Measurements from ENCODE around the gene IMMP2L. TPM values are rescaled to one million over a fixed set of nuclear protein-coding genes. Genes with fewer than 3 reads are reported as not detected.
"Not testable (repeated sequence)": the region's sequence is repeated elsewhere in the genome, so short reads cannot be mapped to it uniquely, and the experiment has no call there.

IMMP2L gene
- total RNA-seq, 1 experiment from 2014 or later, result 226 TPM

DNA sequence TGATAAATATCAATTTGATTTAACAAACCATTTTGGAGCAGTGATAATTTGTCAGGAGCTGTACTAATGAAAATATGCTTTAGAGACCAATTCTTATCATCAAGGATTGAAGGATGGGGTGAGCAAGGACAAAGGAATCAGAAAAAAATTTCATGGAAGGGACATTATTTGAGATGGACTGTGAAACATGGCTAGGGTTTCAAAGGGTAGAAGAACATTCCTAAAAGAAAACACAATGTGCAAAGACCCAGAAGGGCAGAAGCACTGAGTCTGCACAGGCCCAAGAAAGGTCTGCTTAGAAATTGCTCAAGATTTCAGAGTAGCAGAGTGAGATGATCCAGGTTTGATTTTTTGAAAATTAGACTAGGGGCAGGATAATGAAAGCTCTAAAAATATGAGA is 296.9 kb downstream of the IMMP2L start:
- in situ Hi-C loops (cut with HindIII; ENCODE audit: low pct_unique_long_range_greater_than_20kb, low sequenced_read_pairs), result no loop called here
- DNase-seq (ENCODE audit: low read depth), result no peak

DNA sequence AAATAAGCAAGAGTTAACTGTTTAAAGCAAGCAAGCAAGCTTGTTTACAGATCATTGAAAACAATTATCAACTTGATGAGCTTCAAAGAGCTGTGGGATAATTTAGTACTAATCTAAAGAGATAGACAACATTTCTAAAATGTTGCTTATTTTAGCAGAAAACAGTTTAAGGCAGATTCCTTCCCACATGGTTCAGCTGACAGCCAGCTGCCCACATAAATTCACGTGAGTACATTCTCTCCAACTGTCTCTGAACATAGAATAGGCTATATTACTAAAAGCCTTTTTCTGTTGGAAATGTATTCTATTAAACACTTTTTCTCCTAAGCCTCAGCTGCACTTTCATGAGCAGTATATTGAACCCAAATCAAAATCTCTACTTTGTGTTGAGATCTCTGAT is 297.3 kb downstream of the IMMP2L start:
- in situ Hi-C loops (cut with HindIII; ENCODE audit: low pct_unique_long_range_greater_than_20kb, low sequenced_read_pairs), result no loop called here
- DNase-seq (ENCODE audit: low read depth), result no peak

DNA sequence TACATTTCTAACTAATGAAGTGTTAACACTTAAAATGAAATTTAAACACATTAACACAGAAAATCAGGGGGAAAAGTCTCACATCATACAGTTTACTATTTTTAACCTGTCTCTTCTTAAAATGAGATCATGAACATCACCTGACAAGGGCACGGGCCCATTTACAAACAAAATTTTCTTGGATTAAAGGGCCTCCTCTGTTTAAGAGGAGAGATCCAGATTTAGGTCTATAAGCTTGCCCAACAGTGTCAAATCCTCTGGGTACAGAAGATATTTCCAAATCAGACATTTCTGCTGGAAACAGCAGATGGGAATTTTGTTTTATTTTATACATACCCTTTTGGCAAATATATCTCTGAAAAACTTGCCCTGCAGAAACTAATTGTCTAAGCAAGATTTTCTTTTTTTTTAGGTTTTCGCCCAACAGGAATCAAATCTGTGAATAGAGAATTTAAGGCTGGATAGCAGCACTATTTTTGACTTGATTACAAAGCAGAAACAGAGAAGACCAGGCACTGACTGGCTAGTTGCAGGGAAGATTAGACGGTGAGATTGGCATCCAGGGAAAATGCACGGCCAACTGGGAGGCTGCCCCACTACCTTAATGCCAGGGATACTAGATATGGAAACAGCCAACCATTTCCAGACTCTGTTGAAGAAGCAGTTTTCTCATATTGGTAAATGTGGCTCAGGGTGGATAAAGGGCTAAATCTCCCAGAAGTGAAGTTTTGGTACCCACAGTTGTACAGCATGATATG is 298.0 kb downstream of the IMMP2L start:
- in situ Hi-C loops (cut with HindIII; ENCODE audit: low pct_unique_long_range_greater_than_20kb, low sequenced_read_pairs), result no loop called here
- DNase-seq (ENCODE audit: low read depth), result no peak

DNA sequence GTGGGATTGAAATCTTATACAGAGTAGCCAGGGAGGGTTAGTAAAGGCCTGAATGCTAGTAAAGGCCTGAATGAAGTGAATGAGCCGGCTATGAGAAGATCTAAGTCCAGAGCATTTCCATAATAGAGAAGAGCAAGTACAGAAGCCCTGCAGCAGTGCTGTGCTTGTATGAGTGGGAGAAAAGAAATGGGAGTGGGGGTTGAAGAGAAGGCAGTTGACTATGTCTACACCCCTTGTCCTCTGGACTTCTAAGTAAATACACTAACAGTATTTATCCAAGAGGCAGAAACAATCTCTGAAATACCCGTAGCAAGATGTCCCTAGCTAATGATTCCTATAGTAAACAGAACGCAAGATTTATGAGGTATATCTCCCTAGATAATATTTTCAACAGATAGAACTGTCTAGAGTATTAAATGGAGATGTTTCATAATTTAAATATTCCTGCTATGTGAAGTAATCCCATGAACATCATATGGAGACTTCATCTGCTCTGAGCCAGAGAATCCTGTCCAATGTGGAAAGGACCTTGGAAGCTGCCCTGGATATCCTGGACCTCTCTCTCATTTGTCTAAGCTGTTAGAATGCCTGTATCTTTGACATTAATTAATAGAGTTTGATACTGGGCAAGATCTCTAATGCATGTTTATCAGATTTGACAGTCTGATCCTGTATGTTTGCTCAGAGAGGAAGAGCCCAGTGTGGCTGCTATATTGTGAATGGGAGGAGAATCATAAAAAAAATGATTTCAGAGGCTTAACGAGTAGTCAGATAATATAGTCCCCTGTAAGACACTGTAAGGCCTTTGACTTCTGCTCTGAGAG is 299.8 kb downstream of the IMMP2L start:
- no peak for DNase-seq (ENCODE audit: low read depth)
- in situ Hi-C loops (cut with HindIII; ENCODE audit: low pct_unique_long_range_greater_than_20kb, low sequenced_read_pairs), result no loop called here

DNA sequence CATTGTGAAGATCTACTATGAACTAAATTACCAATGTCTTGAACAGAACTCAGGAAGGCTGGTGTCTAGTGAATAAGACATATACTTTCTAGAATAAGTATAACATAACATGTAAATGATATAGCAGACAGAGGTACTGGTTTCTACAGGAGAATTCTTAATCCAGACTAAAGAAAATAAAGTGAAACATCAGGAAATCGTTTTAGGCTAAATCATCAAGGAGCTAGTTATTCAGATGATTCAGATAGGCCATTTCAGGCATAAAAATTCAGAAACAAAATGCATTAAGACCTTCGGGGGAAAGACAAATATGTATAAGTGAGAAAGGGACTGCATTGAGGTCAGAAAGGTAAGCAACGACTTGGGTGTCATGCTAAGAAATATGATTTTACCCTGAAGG is 300.8 kb downstream of the IMMP2L start:
- no peak for DNase-seq (ENCODE audit: low read depth)
- in situ Hi-C loops (cut with HindIII; ENCODE audit: low pct_unique_long_range_greater_than_20kb, low sequenced_read_pairs), result no loop called here

DNA sequence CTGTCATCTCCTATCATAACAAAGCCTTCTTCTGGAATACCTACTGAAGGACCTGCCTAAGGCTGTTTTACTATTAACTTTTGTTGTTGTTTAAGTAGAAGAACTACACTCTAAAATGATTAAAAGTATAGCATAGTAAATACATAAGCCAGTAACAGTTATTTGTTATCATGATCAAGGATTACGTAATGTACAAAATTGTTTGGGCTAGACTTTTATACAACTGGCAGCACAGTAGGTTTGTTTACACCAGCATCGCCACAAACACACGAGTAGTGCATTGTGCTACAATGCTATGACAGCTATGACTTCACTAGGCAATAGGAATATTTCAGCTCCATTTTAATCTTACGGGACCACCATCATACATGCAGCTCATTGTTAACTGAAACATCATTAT is 302.3 kb downstream of the IMMP2L start:
- in situ Hi-C loops (cut with HindIII; ENCODE audit: low pct_unique_long_range_greater_than_20kb, low sequenced_read_pairs), result no loop called here
- no peak for DNase-seq (ENCODE audit: low read depth)

DNA sequence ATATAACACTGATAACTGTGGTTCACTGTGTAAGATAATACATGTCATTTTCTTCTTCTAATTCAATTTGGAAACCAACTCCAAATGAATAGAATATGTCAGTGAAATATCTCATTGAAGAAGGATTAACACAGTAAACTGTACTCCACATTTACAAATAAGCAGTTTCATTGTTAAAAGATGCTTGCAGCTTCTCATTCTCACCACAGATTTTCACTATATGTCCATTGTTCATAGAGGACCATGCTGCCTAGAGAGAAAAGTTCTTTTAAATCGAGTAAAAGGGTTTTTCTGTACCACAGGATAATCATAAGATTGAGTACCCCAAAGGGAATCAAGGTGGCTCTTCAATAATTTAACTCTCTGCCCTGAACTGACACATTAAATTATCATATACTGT is 305.9 kb downstream of the IMMP2L start:
- in situ Hi-C loops (cut with HindIII; ENCODE audit: low pct_unique_long_range_greater_than_20kb, low sequenced_read_pairs), result no loop called here

DNA sequence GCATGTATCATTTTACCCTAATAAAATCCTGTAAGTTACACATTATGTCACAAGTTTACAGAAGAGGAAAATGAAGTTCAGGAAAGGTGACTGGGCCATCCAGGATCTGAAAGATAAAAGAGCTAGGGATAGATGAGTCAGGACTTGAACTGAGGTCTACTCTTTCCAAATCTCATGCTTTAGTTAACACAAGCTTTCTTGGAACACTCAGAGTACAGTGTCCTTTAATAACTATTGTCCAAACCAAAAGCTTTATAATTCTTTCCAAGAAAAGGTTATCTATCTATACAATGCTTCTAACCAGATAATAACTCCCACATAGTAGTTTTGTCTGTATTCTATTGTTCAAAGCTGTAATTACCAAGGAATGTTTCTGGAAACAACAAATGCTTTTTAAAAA is 306.7 kb downstream of the IMMP2L start:
- no peak for DNase-seq (ENCODE audit: low read depth)
- in situ Hi-C loops (cut with HindIII; ENCODE audit: low pct_unique_long_range_greater_than_20kb, low sequenced_read_pairs), result no loop called here

More for the DNA sequence above, 305.9 kb downstream of the IMMP2L start:
- no peak for DNase-seq (ENCODE audit: low read depth)

DNA sequence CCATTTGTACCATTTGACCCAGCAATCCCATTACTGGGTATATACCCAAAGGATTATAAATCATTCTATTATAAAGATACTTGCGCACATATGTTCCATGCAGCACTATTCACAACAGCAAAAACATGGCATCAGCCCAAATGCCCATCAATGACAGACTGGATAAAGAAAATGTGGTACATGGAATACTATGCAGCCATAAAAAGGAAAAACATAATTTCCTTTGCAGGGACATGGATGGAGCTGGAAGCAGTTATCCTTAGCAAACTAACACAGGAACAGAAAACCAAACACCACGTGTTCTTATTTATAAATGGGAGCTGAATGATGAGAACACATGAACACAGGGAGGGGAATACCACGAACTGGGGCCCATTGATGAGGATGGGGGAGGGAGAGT is 310.9 kb downstream of the IMMP2L start:
- in situ Hi-C loops (cut with HindIII; ENCODE audit: low pct_unique_long_range_greater_than_20kb, low sequenced_read_pairs); DNase-seq (ENCODE audit: low read depth): not testable (repeated sequence)

DNA sequence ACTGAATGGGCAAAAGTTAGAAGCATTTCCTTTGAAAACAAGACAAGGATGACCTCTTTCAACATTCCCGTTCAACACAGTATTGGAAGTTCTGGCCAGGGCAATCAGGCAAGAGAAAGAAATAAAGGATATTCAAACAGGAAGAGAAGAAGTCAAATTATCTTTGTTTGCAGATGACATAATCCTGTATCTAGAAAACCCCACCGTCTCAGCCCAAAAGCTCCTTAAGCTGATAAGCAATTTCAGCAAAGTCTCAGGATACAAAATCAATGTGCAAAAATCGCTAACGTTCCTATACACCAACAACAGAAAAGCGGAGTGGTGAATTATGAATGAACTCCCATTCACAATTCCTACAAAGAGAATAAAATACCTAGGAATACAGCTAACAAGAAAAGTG is 312.5 kb downstream of the IMMP2L start:
- in situ Hi-C loops (cut with HindIII; ENCODE audit: low pct_unique_long_range_greater_than_20kb, low sequenced_read_pairs); DNase-seq (ENCODE audit: low read depth): not testable (repeated sequence)

DNA sequence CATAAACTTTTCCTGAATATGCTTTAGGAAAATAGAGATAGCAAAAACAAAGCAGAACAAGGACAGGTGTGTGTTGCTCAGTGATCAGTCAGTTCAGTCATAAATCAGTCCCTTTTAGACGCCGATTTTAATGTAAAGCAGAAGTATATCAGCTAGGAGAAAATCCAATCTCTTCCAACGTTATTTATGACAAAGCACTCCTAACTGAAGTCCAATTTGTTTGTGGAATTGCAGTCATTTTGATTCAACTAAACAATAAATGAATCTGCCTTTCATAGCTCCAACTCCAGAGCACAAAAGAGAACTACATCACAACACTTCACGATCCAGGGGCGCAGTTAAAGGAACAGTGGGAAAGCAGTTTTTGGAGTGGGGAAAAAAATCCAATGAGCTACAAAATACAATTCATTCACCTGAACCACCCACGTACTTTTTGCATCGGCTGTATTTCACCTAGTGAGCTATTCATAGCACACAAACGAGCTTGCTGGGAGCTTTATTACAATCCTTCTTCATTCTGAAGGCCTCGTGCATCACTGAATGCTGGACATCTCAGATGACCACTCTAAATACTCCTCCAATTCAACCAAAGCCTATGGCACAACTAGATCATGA is 320.0 kb downstream of the IMMP2L start:
- no peak for DNase-seq (ENCODE audit: low read depth)
- in situ Hi-C loops (cut with HindIII; ENCODE audit: low pct_unique_long_range_greater_than_20kb, low sequenced_read_pairs), result no loop called here

DNA sequence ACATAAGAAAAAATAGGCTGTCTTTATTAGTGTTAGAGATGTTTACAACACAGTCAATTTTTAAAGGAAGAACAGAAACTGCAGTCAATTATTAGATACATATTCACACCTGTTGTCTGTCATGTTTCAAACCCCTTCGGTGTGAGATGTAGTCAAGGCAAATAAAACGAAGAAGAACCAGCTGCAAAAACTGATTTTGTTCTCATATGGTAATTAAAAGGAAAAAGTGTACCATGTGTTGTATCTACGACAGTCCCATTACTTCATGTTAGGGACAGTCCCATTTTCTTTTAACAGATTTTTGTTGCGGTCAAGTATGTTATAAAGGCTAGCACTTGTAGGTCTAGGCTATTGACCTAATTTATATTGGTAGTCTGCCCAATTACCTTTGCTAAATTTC is 321.9 kb downstream of the IMMP2L start:
- DNase-seq (ENCODE audit: low read depth), result no peak
- in situ Hi-C loops (cut with HindIII; ENCODE audit: low pct_unique_long_range_greater_than_20kb, low sequenced_read_pairs), result no loop called here

DNA sequence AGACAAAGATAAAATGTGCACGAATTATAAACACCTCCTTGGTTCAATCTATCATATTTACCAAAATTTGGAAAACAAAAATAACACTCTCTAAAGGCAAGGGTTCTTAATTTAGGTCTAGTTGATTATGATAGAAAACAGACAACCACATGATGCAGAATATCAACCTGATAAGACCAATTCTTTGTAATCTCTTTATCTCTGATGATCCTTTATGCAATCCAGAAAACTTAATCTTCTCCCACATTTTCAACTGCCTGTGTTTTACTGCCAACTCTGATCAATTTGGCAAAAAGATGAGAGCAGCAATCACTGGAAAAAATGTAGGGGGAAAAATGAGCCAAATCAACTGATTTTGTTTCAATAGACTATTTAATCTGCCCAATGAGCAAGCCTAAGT is 322.9 kb downstream of the IMMP2L start:
- no peak for DNase-seq (ENCODE audit: low read depth)
- in situ Hi-C loops (cut with HindIII; ENCODE audit: low pct_unique_long_range_greater_than_20kb, low sequenced_read_pairs), result no loop called here

DNA sequence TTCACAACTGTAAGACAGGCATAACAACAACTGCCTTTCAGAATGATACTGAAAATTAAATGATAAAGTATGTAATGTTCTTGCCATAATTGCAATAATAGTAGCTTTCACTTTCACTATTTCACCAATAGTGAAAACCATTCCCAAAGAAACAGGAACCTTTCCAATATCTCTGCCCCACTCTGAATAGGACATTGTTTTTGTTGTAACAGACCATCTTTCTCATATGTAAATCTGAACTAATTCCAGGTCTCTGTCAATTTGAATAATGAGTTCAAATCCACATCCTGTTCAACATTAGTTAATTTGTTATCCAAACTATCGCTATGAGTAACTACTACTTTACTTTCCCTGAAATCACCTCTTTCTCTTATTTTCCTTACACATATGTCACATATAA is 323.4 kb downstream of the IMMP2L start:
- DNase-seq (ENCODE audit: low read depth), result no peak
- in situ Hi-C loops (cut with HindIII; ENCODE audit: low pct_unique_long_range_greater_than_20kb, low sequenced_read_pairs), result no loop called here

DNA sequence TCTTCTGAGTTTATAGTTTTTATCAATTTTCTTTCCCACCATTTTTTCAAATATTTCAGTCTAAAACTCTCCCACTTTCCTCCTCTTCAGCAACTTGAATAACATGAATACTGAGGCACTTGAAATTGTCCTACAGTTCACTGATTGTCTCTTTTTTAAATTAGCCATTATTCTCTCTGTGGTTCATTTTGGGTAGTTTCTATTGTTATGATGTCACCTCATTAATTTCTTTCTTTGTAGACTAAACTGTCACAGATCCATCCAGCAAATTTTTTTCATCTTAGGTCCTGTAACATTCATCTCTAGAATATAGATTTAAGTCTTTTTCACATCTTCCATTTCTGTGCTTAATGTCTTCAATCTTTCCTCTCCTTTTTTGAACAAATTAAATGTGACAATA is 326.6 kb downstream of the IMMP2L start:
- DNase-seq (ENCODE audit: low read depth), result no peak
- in situ Hi-C loops (cut with HindIII; ENCODE audit: low pct_unique_long_range_greater_than_20kb, low sequenced_read_pairs), result no loop called here

DNA sequence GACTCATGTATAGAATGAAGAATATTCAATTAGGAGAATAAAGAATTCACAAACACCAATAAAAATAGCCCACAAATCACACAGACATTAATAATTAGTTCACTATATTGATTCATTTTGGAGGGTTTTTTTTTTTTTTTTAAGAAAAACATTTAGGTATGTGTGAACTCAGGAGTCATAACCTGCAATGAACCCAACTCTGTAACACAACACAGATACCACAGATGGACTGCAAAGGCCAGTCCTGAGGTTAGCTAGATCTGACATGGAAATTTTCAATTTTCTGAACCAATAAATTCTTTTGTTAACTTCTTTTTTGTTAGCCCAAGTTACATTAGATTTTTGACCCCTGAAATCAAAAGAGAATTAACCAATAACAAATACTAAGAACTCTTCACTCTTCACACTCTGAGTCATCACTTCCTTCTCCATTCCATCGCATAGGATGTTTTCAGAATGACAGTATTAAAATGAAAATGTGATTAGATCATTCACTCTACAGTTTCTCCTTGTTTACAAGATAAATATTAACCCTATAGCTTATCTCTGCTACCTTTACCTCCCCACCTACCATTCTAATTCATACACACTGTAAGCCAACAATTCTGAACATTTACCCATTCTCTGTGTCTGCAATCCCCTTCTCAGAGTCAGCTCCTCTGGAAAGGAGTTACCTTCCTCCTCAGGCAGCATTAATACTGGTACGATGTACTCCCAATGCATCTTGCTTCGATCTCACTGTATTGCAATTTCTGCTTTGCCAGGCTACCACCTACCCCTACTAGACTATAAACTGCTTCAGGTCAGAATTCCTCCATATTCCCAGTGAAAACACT is 329.8 kb downstream of the IMMP2L start:
- DNase-seq (ENCODE audit: low read depth), result peak; percentile 30
- in situ Hi-C loops (cut with HindIII; ENCODE audit: low pct_unique_long_range_greater_than_20kb, low sequenced_read_pairs), result no loop called here

DNA sequence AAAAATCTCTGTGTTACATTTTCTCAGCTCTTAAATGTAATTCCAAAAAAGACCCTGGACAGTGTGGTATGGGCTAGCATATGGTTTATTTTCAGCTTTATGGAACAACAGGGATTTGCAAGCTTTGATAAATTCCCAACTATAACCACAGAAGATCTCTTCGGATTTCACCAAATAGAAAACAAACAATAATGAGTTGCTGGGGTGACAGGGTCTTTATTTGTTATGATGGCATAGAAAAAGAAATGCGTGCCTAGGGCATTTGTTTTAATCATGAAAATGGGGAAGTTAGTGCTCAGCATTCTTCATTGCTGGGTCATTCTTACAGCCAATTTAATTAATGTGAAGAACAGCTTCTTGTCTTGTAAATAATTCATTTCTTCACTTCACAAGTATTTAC is 332.4 kb downstream of the IMMP2L start:
- in situ Hi-C loops (cut with HindIII; ENCODE audit: low pct_unique_long_range_greater_than_20kb, low sequenced_read_pairs), result no loop called here

DNA sequence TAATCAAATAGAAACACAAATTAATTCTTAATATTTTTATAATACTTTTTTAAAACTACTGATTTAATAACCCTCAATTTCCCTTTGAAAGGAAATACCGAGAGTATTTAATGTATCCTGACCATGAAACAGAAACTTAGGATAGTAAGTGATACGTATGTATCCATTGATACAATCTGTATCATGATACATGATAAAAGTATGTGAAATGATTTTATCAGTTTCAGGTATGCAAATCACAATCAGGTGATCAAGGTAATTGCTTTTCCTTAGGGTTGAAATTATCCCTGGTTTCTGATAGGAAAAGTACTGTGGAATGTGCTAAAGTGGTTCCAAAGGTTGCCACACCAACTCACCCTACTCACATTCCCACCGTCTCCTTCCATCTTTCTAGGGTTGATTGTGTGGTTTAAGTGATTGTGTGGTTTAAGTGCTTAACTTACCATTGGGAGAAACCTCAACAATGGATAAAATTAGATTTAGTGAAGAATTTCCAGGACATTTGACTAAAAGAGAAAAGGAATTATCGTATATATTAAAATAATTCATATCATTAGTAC is 333.0 kb downstream of the IMMP2L start:
- DNase-seq (ENCODE audit: low read depth), result no peak
- in situ Hi-C loops (cut with HindIII; ENCODE audit: low pct_unique_long_range_greater_than_20kb, low sequenced_read_pairs), result no loop called here

More for the DNA sequence above, 332.4 kb downstream of the IMMP2L start:
- no peak for DNase-seq (ENCODE audit: low read depth)
